HG03378 (cell line): ENCODE data around the gene VPS26B.

Experiments
- ATAC-seq: cut with Tn5 transposase; IDR thresholded peaks from one replicate; pipeline ENCODE4 v1.9.1; 2021; ENCODE audit warnings: mild to moderate bottlenecking, moderate library complexity; ENCODE audit not compliant: unreplicated experiment

VPS26B gene

DNA sequence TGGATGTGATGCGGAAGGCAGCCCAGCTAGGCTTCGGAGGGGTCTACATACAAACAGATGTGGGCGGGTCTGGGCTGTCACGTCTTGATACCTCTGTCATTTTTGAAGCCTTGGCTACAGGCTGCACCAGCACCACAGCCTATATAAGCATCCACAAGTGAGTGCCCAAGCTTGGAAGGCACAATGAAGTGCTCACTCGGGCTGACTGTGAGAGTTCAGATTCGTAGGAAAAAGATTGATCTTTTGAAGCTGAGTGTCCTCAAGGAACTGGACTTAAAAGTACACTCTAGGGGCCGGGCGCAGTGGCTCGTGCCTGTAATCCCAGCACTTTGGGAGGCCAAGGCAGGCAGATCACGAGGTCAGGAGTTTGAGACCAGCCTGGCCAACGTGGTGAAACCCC, 32.6 kb downstream of the VPS26B start:
- no peak for ATAC-seq

DNA sequence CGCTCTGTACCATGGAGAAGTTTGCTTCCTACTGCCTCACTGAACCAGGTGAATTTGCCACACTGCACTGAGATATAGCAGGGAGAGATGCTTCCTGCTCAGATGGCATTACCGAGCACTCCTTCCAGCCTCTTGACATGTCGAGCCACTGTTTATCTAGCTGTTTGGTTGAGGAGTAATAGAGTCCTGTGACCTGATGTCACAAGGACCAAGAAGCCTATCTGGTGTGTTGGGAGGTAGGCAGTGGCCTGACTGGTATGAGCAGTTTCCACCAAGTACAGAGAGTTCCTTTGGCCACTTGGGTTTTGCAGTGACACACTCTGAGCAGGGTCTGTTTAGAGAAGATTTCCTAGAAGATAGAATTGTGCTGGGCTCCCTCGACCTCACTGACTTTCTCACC, 34.1 kb downstream of the VPS26B start:
- no peak for ATAC-seq

DNA sequence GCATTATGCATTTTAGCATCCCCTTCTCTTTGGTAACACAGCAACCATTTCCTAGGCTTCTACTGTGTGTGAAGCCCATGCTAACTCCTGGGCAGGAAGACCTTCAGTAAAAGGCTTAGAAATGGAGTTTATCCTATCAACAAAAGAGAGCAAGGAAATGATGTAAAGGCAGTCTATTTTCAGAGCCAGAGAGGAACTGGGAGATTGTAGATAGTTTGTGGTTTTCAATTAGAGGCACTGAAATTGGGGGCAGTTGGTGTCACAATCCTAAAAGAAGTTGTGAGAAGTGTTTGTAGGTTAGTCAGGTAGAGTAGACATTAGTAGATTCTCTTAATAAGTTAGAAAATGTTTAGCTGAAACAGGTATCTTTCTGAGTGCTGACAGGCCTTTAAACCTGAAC, 36.0 kb downstream of the VPS26B start:
- no peak for ATAC-seq

DNA sequence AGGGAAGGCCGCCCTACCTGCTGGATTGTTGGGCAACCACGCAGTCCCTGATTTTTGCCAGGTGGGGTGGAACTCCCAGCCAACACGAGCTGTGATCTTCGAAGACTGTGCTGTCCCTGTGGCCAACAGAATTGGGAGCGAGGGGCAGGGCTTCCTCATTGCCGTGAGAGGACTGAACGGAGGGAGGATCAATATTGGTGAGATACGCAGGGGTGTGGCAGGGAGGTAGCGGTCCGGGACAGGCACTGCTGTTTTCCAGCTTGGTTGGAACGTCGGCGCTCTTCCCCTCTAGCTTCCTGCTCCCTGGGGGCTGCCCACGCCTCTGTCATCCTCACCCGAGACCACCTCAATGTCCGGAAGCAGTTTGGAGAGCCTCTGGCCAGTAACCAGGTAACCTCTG, 36.5 kb downstream of the VPS26B start:
- no peak for ATAC-seq

DNA sequence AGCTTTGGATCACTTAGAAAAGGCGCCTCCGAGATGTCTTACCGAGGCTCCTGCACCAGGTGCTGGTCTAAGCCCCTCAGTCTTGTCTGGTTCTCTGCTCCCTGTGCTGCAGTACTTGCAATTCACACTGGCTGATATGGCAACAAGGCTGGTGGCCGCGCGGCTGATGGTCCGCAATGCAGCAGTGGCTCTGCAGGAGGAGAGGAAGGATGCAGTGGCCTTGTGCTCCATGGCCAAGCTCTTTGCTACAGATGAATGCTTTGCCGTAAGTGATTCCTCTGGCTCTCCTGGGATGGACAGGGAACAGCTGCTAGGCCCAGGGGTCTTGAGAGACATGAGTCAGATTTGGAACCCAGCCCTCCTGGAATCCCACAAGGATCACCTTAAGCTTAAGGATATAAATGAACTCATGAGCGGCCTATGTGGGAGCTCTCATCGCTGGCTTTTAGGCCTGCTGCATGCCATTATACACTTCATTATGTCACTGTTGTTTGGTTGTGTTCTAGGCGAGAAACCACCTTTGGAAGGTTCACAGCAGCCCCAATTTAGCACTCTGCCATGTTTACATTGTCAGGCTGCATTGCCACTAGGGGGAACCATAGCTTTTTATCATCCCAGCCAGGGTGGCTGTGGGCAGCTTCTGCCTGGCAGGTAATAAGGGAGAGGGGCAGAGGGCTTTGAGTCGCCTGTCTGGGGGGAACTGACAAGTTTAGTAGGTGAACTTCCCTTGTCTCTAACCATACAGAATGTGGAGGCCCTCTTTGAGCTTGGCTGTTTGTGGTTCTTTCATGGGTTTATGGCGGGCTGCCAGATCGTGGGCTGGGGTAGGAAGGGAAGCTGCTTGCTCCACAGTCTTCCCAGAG, 37.4 kb downstream of the VPS26B start:
- ATAC-seq, result no peak

DNA sequence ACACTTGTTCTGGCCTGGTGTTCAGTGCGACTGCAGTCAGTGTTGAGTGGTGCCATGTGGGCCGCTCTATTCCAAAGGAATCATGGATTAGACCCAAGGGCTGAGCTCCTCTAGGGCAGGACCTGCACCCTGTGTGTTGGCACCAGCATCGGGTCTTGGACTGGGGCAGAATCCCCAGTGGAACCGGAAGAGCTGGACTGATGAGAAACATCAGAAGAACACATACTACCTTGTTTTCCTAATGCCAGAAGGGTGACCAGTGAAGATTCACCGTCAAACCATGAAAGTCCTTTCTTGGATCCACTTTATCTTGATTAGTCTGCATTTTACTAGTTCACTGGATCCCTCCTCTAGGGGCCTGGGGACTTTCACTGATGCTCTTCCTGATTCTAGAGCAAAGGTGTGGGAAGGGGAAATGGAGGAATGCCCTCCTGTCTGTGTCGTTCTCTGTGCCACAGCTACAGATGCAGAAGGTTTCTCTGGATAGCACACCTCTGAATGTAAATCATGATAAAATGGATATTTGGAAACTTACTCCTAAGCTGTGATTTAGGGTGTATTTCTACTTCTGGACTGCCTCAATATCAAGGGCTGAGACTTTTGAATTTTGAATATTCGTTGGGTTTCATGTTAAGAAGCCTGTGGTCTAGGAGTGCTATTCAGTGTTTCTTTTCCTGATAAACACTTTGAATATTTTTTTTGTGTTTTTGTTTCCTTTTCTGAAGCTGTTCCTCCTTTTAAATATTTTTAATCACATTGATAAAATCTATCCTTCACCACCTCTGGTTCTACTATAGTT, 40.7 kb downstream of the VPS26B start:
- no peak for ATAC-seq

DNA sequence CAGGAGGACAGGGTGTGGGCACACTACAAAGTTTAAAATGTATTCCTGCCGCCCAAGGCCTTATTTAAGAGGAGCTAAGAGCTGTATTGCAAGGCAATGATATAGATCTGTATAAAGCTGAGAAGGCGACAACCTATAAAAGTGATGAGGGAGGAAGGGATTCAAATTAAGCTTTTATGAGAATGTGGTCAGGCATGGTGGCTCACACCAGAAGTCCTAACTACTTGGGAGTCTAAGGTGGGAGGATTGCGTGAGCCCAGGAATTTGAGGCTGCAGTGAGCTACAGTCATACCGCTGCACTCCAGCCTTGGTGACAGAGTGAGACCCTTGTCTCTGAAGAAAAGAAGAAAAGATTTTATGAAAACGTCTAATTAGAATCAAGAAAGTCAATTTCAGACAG, 42.0 kb downstream of the VPS26B start:
- ATAC-seq, result no peak

DNA sequence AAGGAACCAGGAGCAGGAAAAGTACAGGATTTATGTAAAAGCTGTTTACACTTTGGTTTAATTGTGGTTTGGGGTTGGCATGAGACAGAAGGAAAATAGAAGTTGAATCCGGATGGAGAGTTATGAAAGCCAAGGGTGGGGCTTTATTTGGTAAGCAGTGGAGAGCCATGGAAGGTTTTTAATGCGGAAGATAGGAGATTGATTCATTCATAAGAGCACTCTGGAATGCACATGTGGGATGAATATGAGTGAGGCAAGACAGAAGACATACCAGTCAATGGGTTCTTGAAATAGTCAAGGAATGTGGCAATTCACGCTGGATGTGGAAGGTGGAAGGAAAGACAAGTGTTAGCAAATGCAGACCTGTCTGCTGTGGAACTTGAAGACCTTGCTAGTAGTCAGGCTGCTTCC, 42.4 kb downstream of the VPS26B start:
- no peak for ATAC-seq

DNA sequence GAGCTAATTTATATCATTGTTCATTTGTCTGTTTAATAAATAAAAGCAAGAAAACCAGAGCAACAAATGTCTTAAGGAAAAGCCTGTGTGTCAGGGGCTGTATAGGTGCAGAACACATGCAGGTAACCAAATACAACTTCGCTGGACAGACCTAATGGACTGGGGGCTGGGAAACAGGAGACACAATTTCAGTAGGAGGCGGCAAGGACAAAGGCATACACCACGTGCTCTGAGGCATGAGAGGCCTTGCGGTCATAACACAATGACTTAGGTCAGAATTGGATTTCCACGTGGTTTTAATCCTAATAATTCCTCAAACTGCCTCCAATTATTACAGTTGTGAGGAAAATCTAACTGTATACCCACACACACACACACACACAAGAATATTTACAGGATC, 43.0 kb downstream of the VPS26B start:
- no peak for ATAC-seq

DNA sequence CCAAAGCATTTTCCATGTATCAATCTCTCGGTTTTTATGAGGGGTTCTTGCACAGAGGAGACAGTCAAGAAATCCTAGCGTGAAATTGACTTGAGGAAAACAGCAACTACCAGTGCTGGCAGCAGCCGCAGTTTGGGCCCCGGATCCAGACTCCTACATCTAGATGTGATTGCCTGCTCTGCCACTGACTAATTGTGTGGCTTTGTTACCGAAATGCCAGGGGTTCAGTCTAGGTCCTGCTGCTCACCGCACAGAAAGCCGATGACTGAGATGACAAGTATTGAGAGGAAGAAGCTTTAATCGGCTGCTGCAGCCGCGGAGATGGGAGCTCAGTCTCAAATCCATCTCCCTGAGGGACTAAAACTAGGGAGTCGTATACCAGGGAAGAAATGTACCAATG, 43.5 kb downstream of the VPS26B start:
- ATAC-seq, result no peak

DNA sequence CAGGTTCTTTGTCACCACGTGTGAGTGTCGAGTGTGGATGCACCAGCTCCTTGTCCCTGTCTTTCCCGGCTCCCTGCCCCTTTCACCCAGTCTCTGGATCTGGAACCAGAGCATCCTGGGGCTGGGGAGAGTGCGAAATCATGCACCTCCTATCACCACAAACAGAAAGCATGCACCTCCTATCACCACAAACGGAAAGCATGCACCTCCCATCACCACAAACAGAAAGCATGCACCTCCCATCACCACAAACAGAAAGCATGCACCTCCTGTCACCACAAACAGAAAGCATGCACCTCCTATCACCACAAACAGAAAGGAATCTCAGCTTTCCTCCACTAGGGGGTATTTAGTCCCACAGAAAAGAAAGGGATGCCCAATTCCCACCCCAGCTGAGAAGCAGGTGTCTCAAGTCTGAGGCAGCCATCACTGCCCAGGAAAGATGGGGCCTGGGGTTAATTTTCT, 45.8 kb downstream of the VPS26B start:
- ATAC-seq, result no peak

DNA sequence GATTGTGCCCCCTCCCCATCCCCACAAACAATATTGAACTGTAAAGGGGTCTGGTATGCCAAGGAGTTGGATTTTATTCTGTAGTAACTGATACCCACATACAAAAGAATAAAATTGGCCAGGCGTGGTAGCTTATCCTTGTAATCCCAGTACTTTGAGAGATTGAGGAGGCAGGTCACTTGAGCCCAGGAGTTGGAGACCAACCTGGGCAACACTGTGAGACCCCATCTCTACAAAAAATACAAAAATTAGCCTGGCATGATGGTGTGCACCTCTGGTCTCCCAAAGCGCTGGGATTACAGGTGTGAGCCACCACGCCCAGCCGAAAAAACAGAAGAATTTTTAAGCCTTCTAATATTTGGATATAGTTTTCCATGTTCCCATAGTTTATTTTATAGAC, 47.5 kb downstream of the VPS26B start:
- no peak for ATAC-seq

DNA sequence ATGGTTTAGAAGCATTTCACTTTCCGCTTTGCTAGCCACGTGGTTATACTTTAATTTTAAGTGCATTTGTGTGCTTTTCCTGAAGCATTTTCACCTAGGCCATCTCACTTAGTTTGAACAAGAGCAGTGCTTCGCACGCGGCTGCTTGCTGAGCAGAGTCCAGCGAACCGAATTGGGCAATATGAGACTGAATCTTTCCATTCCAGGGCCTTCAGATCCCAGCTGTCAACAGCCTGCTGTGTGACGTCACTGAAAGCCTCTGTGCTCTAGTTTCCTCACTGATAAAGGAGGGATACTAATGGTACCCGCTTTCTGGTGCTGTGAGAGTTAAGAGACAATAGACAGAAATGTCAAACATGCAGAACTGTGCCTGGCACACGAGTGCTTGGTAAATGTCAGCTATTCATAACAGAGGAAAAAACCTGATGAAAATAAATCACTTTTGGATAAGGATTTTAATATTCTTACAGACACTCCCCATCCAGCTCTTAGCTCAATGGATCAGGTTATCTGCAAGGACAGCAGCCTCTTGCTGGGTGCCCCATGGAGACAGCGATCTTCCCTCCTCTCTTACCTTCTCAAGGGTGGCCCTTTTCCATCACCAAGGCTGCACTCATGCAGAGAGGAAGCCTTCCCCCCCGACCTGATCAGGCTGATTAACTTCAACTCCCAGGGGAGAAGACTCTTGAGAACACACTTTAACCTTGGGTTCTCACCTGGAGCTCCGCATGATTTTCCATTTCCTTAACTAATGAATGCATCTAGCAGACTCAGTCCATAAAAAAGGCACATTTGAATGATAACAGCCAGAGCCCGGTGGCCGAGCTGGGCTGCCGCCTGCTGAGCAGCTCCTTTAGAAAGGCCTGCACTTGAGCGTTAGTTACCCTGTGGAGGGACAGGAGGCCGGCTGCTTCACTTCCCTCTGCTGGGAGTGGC, 48.2 kb downstream of the VPS26B start:
- no peak for ATAC-seq

DNA sequence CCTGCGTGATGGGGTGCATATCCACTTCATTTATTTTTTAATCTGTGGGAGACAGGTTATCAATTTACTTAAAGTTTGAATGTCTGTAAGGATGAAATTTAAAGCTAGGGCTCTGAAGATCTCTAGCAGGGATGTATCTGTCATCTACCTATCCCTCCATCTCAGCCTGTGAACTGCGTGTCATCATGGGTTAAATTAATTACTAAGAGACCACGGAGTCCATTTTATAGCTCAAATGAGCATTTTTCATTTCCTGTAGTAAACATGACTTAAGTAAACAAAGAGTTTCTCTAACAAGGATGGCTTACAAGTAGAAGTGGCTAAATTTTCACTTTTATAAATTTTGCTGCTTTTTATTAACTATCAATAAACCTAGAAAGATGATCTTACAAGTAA, 48.8 kb downstream of the VPS26B start:
- ATAC-seq, result no peak

DNA sequence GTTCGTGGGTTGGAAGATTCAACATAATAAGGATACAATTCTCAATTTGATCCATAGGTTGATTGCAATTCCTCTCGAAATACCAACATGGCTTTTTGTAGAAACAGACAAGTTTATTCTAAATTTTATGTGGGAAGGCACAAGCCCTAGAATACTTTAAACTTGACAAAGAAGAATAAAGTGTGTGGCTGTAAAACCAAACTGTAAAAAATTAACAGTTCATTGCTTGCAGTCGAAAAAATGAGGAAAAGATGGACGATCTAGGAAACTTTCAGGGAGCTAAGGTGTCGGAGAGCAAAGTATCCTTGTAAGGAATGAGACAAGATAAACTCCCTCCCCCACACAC, 50.7 kb downstream of the VPS26B start:
- no peak for ATAC-seq

DNA sequence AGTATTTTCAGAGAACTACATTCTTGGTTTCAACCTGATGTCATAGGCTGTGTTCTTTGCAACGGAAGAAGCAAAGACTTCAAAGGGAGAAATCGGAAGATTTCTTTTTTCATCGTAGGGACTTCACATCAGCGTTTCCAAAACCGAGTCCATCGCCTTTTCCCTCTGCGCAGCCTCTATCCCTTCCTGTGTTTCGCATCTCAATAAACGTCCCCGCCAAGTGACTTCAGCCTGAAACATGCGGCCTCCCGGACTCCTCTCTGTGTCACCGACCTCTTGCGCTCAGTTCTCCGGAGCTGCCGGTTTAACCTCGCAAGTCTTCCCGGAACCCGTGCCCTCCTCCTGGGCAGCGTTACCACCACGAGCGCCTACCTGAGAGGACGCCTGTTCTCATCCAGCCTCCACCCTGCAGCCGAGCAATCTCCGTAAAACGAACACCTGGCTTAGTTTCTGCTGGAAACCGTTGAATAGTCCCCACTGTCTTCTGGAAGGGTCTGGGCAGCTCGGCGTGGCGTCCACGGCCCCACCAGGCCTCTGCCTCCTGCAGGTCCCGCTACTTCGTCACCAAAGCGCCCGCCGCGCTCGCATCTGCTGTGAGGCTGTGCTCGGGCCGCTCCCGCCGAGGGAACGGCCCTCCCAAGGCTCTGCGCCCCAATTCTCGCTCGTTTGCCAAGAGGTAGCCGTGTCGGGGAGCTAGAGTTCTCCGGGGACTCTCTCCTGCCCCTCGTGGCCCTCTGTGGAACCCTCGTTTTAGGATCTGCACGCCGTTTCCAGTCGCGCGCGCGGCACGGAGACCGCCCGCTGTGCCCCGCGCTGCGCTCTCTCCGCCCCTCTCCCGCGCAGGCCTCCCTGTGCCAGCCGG, 51.3 kb downstream of the VPS26B start, which contains the start of gene GLB1L3:
Gene GLB1L3 (plus strand): TSS at position 846 of the 862 bp plus-strand sequence. CDS start 362 bp downstream, outside the sequence.
- no peak for ATAC-seq

DNA sequence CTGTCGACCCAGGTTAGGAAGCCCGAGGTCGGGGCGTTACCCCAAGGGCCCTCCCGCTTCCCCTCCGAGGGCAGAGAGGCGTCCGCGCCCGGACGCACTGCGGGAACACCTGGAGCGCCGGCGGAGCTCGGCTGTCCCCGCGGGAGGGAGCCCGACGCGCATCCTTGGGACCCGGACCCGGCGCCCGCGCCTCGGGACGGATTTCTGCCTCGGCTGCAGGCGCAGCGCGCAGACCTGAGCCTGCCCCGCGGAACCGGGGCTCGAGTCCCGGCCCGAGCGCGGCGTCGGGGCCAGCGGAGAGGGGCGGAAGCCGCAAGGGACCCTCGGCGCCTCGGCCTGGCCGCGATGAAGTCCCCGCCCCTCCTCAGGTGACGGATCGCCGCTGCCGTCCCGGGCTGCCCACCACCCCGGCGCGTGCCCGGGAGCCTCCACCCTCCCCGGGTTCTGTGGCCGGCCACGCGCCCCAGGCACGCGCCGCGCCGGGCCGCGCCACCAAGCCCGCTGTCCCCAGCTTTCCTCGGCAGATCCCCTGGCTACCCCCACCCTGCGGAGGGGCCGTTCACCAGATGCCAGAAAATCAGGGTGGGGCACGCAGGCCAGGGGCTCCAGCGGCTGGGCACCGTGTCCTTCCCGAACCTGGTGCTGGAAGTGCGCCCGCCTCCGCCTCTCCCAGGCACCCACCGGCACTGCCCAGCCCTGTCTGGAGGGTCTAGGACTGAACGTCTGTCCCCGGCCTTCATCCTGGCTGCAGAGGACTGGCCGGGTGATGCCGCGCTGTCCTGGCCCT, 52.1 kb downstream of the VPS26B start:
- ATAC-seq, result no peak

DNA sequence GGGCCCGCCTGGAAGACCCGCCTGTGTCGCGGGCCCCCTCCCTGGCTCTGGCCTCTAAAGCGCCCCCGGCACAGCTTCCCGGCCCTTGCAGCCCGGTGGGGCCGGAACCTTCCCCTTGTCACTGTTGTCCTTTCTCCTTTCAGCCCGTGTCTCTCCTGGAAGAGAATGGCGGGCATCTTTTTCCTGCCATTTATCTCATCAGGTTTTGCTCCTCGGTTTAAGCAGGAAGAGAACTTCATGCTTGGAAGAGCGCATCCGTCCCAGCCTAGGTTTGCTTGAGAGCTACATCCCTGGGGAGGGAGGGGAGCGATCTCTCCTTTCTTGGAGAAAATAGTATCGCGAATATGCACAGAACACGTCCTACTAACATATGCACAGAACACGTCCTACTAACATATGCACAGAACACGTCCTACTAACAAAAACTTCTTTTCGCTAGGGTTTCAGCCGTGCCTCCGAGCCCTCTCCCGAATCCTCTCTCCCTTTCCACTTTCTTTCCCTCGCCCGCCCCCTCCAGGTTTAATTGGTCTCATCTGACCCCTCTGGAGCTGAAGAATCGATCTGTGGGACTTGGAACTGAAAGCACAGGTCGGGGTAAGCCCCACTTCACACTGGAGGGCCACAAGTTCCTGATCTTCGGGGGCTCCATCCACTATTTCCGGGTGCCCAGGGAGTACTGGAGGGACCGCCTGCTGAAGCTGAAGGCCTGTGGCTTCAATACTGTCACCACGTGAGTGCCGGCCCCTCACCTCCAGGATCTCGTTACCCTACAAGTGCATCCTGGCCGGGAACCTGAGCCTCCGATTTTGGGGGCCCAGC, 52.9 kb downstream of the VPS26B start:
- ATAC-seq, result no peak
